Measurements from ENCODE around the gene CORO7.

GRCh38 chr16:4347765-4348509, 68.5 kb downstream of the CORO7 start:
- TF ChIP-seq CTCF (conservative IDR thresholded peaks at IDR 0.05) (no peak), ZFX (IDR thresholded peaks at IDR 0.05) (no peak)
